Neuron (in vitro differentiated cells): ENCODE measurements around the gene SYNE4.
A peak's percentile ranks its signal among the peaks of the same experiment; 100 is the strongest.

Experiments used
- H2AFZ ChIP-seq: one replicate; pipeline ENCODE4 v1.6.1; 2013; ENCODE audit warnings: low read depth, mild to moderate bottlenecking, inconsistent platforms, low read length, moderate library complexity
- H3K27me3 ChIP-seq: one replicate; pipeline ENCODE4 v1.6.1; 2013; ENCODE audit warnings: low read length; ENCODE audit not compliant: insufficient read depth
- H3K36me3 ChIP-seq: one replicate; pipeline ENCODE4 v1.6.1; 2013; ENCODE audit warnings: low read length; ENCODE audit not compliant: insufficient read depth
- H3K4me1 ChIP-seq: one replicate; pipeline ENCODE4 v1.6.1; 2013; ENCODE audit warnings: low read length; ENCODE audit not compliant: insufficient read depth
- H3K4me3 ChIP-seq: 2 replicates; pipeline ENCODE4 v1.5.1; 2013; ENCODE audit warnings: mild to moderate bottlenecking, low read length, moderate library complexity
- H3K9me3 ChIP-seq: one replicate; pipeline ENCODE4 v1.6.1; 2013; ENCODE audit warnings: low read length

The SYNE4 gene

GRCh38 chr19:36032251-36033104, 23.9 kb upstream of the SYNE4 start, which contains the start of gene CLIP3:
Gene CLIP3, minus strand, starts transcription at chr19:36032873. Its CDS starts 516 bp downstream, at chr19:36032357.
- Histone ChIP-seq H3K36me3 (peaks cover 13% of the 10 kb centered on the region), H3K9me3 (no peaks in the 10 kb centered on the region), H2AFZ (peak within 1 kb of the TSS; percentile 41), H3K27me3 (no peaks in the 10 kb centered on the region), H3K4me3 (peak within 1 kb of the TSS; percentile 55), H3K4me1 (peaks cover 4% of the 10 kb centered on the region)

- H2AFZ ChIP-seq: no peak overlapping the region
- peaks cover 4% of the 10 kb centered on the region for H3K4me1 ChIP-seq
- no peaks in the 10 kb centered on the region for H3K9me3 ChIP-seq
- no peaks in the 10 kb centered on the region for H3K27me3 ChIP-seq
- peaks cover 23% of the 10 kb centered on the region for H3K36me3 ChIP-seq
- H3K4me3 ChIP-seq: no peak overlapping the region
Observed at GRCh38 chr19:36031308-36031707, 22.7 kb upstream of the SYNE4 start.

GRCh38 chr19:36030264-36031148, 21.9 kb upstream of the SYNE4 start:
- H3K4me3 ChIP-seq: no peak overlapping the region
- H3K4me1 ChIP-seq: peaks cover 4% of the 10 kb centered on the region
- no peak overlapping the region for H2AFZ ChIP-seq
- no peaks in the 10 kb centered on the region for H3K27me3 ChIP-seq
- H3K36me3 ChIP-seq: peaks cover 30% of the 10 kb centered on the region
- no peaks in the 10 kb centered on the region for H3K9me3 ChIP-seq

- H3K4me1 ChIP-seq: peaks cover 4% of the 10 kb centered on the region
- H3K4me3 ChIP-seq: no peak overlapping the region
- H2AFZ ChIP-seq: no peak overlapping the region
- H3K36me3 ChIP-seq: peaks cover 42% of the 10 kb centered on the region
- no peaks in the 10 kb centered on the region for H3K27me3 ChIP-seq
- no peaks in the 10 kb centered on the region for H3K9me3 ChIP-seq
Observed at GRCh38 chr19:36028313-36029041, 19.9 kb upstream of the SYNE4 start.

- Histone ChIP-seq H3K4me3 (no peak overlapping the region), H3K9me3 (no peaks in the 10 kb centered on the region), H3K36me3 (peaks cover 46% of the 10 kb centered on the region), H2AFZ (no peak overlapping the region), H3K4me1 (no peaks in the 10 kb centered on the region), H3K27me3 (no peaks in the 10 kb centered on the region)
Observed at GRCh38 chr19:36027696-36028095, 19.1 kb upstream of the SYNE4 start.

GRCh38 chr19:36026091-36026876, 17.7 kb upstream of the SYNE4 start:
- H3K36me3 ChIP-seq: peaks cover 53% of the 10 kb centered on the region
- H3K4me1 ChIP-seq: no peaks in the 10 kb centered on the region
- H2AFZ ChIP-seq: no peak overlapping the region
- no peak overlapping the region for H3K4me3 ChIP-seq
- no peaks in the 10 kb centered on the region for H3K9me3 ChIP-seq
- H3K27me3 ChIP-seq: no peaks in the 10 kb centered on the region

GRCh38 chr19:36025541-36025940, 16.9 kb upstream of the SYNE4 start:
- Histone ChIP-seq H3K9me3 (no peaks in the 10 kb centered on the region), H3K4me1 (no peaks in the 10 kb centered on the region), H3K36me3 (peaks cover 60% of the 10 kb centered on the region), H3K4me3 (no peak overlapping the region), H2AFZ (no peak overlapping the region), H3K27me3 (no peaks in the 10 kb centered on the region)

GRCh38 chr19:36023432-36023831, 14.8 kb upstream of the SYNE4 start:
- Histone ChIP-seq H3K36me3 (peaks cover 68% of the 10 kb centered on the region), H3K27me3 (no peaks in the 10 kb centered on the region), H2AFZ (no peak overlapping the region), H3K4me3 (no peak overlapping the region), H3K9me3 (no peaks in the 10 kb centered on the region), H3K4me1 (no peaks in the 10 kb centered on the region)

GRCh38 chr19:36019061-36019670, 10.6 kb upstream of the SYNE4 start:
- Histone ChIP-seq H2AFZ (no peak overlapping the region), H3K4me3 (no peak overlapping the region), H3K27me3 (no peaks in the 10 kb centered on the region), H3K9me3 (no peaks in the 10 kb centered on the region), H3K36me3 (peaks cover 52% of the 10 kb centered on the region), H3K4me1 (peaks cover 9% of the 10 kb centered on the region)

GRCh38 chr19:36014012-36014924, 5.7 kb upstream of the SYNE4 start, which contains the start of gene ALKBH6:
Gene ALKBH6, minus strand, starts transcription at chr19:36014213. Its CDS starts 816 bp downstream, at chr19:36013397.
- Histone ChIP-seq H3K27me3 (no peaks in the 10 kb centered on the region), H2AFZ (peak within 1 kb of the TSS; percentile 69), H3K36me3 (peaks cover 26% of the 10 kb centered on the region), H3K4me1 (peaks cover 9% of the 10 kb centered on the region), H3K9me3 (no peaks in the 10 kb centered on the region), H3K4me3 (peak within 1 kb of the TSS; percentile 93)
